IPS-18a (cell line): ENCODE data around the gene EPB41L3.
"Not testable (repeated sequence)": the region's sequence is repeated elsewhere in the genome, so short reads cannot be mapped to it uniquely, and the experiment has no call there.

Experiments
- H3K27ac ChIP-seq: one replicate; pipeline ENCODE4 v1.5.1; 2013; ENCODE audit warnings: low read length
- H3K27me3 ChIP-seq: one replicate; pipeline ENCODE4 v1.6.1; 2013; ENCODE audit warnings: mild to moderate bottlenecking, low read length; ENCODE audit not compliant: control insufficient read depth, insufficient read depth
- H3K36me3 ChIP-seq: one replicate; pipeline ENCODE4 v1.6.1; 2013; ENCODE audit warnings: low read depth, low read length; ENCODE audit not compliant: control insufficient read depth
- H3K4me1 ChIP-seq: one replicate; pipeline ENCODE4 v1.6.1; 2013; ENCODE audit warnings: low read depth, low read length; ENCODE audit not compliant: control insufficient read depth
- H3K4me3 ChIP-seq: one replicate; pipeline ENCODE4 v1.5.1; 2013; ENCODE audit warnings: low read length
- H3K9ac ChIP-seq: one replicate; pipeline ENCODE4 v1.6.1; 2013; ENCODE audit warnings: mild to moderate bottlenecking, low read length, moderate library complexity
- H3K9me3 ChIP-seq: one replicate; pipeline ENCODE4 v1.6.1; 2013; ENCODE audit warnings: low read depth, low read length; ENCODE audit not compliant: control insufficient read depth

The EPB41L3 gene

DNA sequence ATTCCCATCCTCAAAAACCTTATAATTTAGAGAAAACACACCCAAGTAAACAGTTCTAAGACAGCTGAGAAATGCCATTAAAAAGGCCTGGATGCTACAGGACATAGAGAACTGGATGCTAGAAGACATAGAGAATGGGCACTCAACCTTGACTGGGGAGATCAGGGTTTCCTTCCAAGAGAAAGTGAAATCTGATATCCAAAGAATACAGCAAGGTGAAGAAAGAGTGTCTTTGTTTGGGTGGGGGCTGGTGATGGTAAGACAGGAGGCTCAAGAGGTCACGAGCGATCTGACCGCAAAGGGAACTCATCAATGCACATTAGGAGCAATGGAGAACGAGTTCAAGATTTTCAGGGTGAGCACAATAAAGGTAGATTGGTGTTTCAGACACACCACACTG is 31.6 kb downstream of the EPB41L3 start:
- Histone ChIP-seq H3K4me1 (peaks cover 13% of the 10 kb centered on the region), H3K27ac (no peak overlapping the region), H3K9ac (no peak overlapping the region), H3K4me3 (no peak overlapping the region), H3K27me3 (no peaks in the 10 kb centered on the region), H3K36me3 (no peaks in the 10 kb centered on the region), H3K9me3 (no peaks in the 10 kb centered on the region)

- H3K4me3 ChIP-seq, H3K27me3 ChIP-seq, H3K9me3 ChIP-seq, H3K36me3 ChIP-seq, H3K9ac ChIP-seq, H3K27ac ChIP-seq: not testable (repeated sequence)
- H3K4me1 ChIP-seq: peaks cover 13% of the 10 kb centered on the region
Observed at GRCh38 chr18:5511541-5511940, 32.3 kb downstream of the EPB41L3 start.

- peaks cover 13% of the 10 kb centered on the region for H3K4me1 ChIP-seq
- no peak overlapping the region for H3K4me3 ChIP-seq
- H3K27ac ChIP-seq: no peak overlapping the region
- no peak overlapping the region for H3K9ac ChIP-seq
- no peaks in the 10 kb centered on the region for H3K36me3 ChIP-seq
- no peaks in the 10 kb centered on the region for H3K27me3 ChIP-seq
- no peaks in the 10 kb centered on the region for H3K9me3 ChIP-seq
Observed at GRCh38 chr18:5510135-5510846, 33.5 kb downstream of the EPB41L3 start.

GRCh38 chr18:5508821-5509220 is 35.0 kb downstream of the EPB41L3 start:
- peaks cover 13% of the 10 kb centered on the region for H3K4me1 ChIP-seq
- no peaks in the 10 kb centered on the region for H3K9me3 ChIP-seq
- H3K4me3 ChIP-seq: no peak overlapping the region
- no peak overlapping the region for H3K9ac ChIP-seq
- no peaks in the 10 kb centered on the region for H3K36me3 ChIP-seq
- no peak overlapping the region for H3K27ac ChIP-seq
- no peaks in the 10 kb centered on the region for H3K27me3 ChIP-seq

DNA sequence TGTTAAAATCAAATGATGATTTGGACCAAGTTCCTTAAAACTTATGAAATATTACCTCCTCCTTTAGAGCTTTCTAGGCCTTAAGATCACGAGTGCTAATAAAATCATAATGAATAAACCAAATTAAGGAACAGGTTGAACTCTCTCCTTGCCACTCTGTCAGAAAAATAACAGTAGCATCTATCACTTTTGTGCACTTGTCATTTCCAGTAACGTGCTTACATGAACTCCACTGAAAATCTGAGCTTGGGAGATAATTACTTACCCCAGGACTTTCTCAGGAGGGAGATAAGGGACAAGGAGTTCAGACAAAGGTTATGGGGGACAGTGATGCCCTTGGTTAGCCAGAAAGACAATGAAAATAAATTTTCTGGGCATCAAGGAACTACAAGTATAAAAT is 36.0 kb downstream of the EPB41L3 start:
- no peak overlapping the region for H3K9ac ChIP-seq
- no peak overlapping the region for H3K27ac ChIP-seq
- H3K36me3 ChIP-seq: no peaks in the 10 kb centered on the region

GRCh38 chr18:5506174-5506573 is 37.6 kb downstream of the EPB41L3 start:
- H3K36me3 ChIP-seq: no peaks in the 10 kb centered on the region
- H3K27ac ChIP-seq: no peak overlapping the region

More for the DNA sequence above, 36.0 kb downstream of the EPB41L3 start:
- H3K4me3 ChIP-seq: no peak overlapping the region
- H3K9me3 ChIP-seq: no peaks in the 10 kb centered on the region
- no peaks in the 10 kb centered on the region for H3K27me3 ChIP-seq
- peaks cover 10% of the 10 kb centered on the region for H3K4me1 ChIP-seq

DNA sequence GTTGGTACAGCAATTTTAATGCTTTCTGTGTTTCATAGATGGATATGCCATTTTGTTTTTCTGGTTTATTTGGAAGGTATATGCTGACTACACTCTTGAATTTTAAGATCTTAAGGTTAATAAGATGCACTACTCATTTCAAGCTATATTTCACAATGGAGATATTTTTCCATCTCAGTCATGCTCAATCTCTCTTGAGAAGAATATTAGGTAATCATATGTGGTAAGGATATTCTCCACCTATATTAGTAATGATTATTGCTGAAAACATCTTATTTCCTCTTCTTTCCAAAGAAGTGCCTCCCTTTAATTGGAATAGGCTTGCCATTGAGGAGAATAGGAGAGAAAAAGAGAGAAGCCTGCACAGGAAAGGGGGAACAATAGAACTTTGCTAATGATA is 40.1 kb downstream of the EPB41L3 start:
- no peak overlapping the region for H3K27ac ChIP-seq
- H3K4me1 ChIP-seq: no peaks in the 10 kb centered on the region
- no peak overlapping the region for H3K4me3 ChIP-seq
- H3K36me3 ChIP-seq: no peaks in the 10 kb centered on the region
- no peak overlapping the region for H3K9ac ChIP-seq
- H3K9me3 ChIP-seq: no peaks in the 10 kb centered on the region
- no peaks in the 10 kb centered on the region for H3K27me3 ChIP-seq

More at GRCh38 chr18:5506174-5506573, 37.6 kb downstream of the EPB41L3 start:
- H3K4me1 ChIP-seq: no peaks in the 10 kb centered on the region
- no peak overlapping the region for H3K9ac ChIP-seq
- H3K4me3 ChIP-seq: no peak overlapping the region
- H3K9me3 ChIP-seq: no peaks in the 10 kb centered on the region
- H3K27me3 ChIP-seq: no peaks in the 10 kb centered on the region

GRCh38 chr18:5500158-5500939 is 43.4 kb downstream of the EPB41L3 start:
- Histone ChIP-seq H3K27ac (no peak overlapping the region), H3K4me3 (no peak overlapping the region), H3K4me1 (no peaks in the 10 kb centered on the region), H3K27me3 (no peaks in the 10 kb centered on the region), H3K9ac (no peak overlapping the region), H3K36me3 (no peaks in the 10 kb centered on the region), H3K9me3 (no peaks in the 10 kb centered on the region)

- Histone ChIP-seq H3K36me3 (no peaks in the 10 kb centered on the region), H3K27me3 (no peaks in the 10 kb centered on the region), H3K4me3 (no peak overlapping the region), H3K4me1 (no peaks in the 10 kb centered on the region), H3K27ac (no peak overlapping the region), H3K9me3 (no peaks in the 10 kb centered on the region), H3K9ac (no peak overlapping the region)
Observed at GRCh38 chr18:5498452-5498851, 45.3 kb downstream of the EPB41L3 start.

- H3K9ac ChIP-seq: no peak overlapping the region
- H3K9me3 ChIP-seq: no peaks in the 10 kb centered on the region
- H3K27ac ChIP-seq: no peak overlapping the region
- H3K4me3 ChIP-seq: no peak overlapping the region
- no peaks in the 10 kb centered on the region for H3K4me1 ChIP-seq
- no peaks in the 10 kb centered on the region for H3K27me3 ChIP-seq
- H3K36me3 ChIP-seq: no peaks in the 10 kb centered on the region
Observed at GRCh38 chr18:5496305-5496704, 47.5 kb downstream of the EPB41L3 start.

DNA sequence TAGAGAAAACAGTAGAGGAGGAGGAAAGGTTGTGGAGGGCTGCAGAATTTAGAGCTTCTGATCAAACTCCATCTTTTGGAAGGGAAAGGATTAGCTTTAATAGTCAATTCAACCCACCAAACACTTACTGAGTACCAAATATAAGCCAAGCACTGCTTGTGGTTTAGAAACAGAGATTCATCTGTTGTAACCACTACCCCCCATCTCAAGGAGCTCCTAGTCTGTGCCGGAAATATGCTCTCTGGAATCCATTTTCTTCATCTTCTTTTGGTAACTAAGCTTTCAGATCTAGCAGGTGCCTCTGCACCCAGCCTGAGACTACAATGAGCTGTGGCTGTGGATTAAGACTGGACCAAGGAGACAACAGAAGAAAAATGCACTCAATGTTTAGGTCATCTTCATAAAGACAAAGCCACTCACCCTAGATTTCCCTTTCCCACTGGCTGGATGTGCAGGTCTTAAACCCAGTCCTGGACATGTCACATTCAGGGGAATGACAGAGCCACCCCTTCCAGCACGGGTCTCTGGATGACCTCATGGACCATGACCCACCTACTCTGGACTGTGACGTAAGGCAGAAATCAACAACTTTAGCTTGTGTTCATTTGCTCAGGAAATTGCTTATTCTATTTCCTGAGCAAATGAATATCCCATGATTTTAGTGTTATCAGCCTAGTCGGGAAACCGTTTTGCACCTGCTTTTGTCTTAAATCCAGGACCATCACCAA is 52.9 kb downstream of the EPB41L3 start:
- Histone ChIP-seq H3K36me3 (no peaks in the 10 kb centered on the region), H3K4me3 (no peak overlapping the region), H3K9me3 (no peaks in the 10 kb centered on the region), H3K4me1 (no peaks in the 10 kb centered on the region), H3K27me3 (no peaks in the 10 kb centered on the region), H3K27ac (no peak overlapping the region), H3K9ac (no peak overlapping the region)
